Dendritic cell treated with granulocyte-macrophage colony-stimulating factor and Interleukin-4, amounts not matched to agents 40 ng/mL and 50 ng/mL, for 4 days (primary cell): ENCODE results near the gene ZNF594.
A peak's percentile ranks its signal among the peaks of the same experiment; 100 is the strongest.
"Not testable (repeated sequence)": the region's sequence is repeated elsewhere in the genome, so short reads cannot be mapped to it uniquely, and the experiment has no call there.

Experiments
- H3K27ac Mint-ChIP-seq: one replicate; pipeline ENCODE4 v1.8.0; 2022; ENCODE audit warnings: mild to moderate bottlenecking, mixed read lengths
- H3K27me3 Mint-ChIP-seq: one replicate; pipeline ENCODE4 v1.8.0; 2022; ENCODE audit warnings: mild to moderate bottlenecking, mixed read lengths
- H3K36me3 Mint-ChIP-seq: one replicate; pipeline ENCODE4 v1.8.0; 2022; ENCODE audit warnings: low read depth, mixed read lengths
- H3K4me1 Mint-ChIP-seq: one replicate; pipeline ENCODE4 v1.8.0; 2022; ENCODE audit warnings: low read depth, mixed read lengths
- H3K4me3 Mint-ChIP-seq: one replicate; pipeline ENCODE4 v1.8.0; 2022; ENCODE audit warnings: mild to moderate bottlenecking, moderate library complexity, mixed read lengths
- H3K9me3 Mint-ChIP-seq: one replicate; pipeline ENCODE4 v1.8.0; 2022; ENCODE audit warnings: mixed read lengths
- intact Hi-C: fragments of 100-400 bp; cut with micrococcal nuclease; formaldehyde crosslinking; loops from one replicate; pipeline ENCODE4 v1.15.0; 2022

Gene ZNF594

DNA sequence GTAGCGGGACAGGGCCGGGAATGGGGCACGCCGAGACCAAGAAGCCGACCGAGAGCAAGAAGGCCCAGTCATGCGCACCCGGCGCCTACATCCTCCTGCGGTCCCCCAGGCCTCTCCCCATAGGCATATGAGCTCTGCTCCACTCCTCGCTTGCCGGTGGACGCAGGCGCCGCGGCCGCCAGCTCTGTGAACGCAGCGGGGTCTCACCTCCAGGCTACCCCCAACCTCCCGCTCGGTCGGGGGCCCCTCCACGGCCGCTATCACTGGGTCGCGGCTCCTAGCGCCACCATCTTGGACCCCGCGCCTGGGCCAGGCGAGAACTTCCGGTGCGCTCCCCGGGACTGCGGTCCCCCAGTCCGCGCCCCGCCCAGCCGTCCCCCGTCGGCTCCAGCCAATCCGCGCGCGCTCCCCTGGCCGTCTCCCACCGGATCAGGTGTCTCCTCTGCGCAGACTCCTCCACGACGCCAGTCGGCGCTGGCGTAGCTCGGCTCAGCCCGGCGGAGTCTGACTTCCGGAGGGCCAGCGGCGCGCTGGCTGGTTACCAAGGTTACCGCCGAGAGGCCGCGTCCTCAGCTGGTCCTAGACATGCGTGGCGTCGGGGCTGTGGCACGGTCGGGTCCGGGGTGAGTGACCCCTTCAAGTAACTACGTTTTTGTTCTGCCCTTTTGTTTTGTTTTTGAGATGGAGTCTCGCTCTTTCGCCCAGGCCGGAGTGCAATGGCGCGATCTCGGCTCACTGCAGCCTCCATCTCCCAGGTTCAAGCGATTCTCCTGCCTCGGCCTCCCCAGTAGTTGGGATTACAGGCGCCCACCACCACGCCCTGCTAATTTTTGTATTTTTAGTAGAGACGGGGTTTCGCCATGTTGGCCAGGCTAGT lies at the start of gene ZNF594:
ZNF594 (minus strand) TSS at position 328 of the 877 bp plus-strand sequence. CDS start 7,612 bp downstream, outside the sequence.
- peak within 1 kb of the TSS; percentile 93 for H3K4me3 Mint-ChIP-seq
- peaks cover 20% of the 10 kb centered on the region for H3K4me1 Mint-ChIP-seq
- peak within 1 kb of the TSS; percentile 91 for H3K27ac Mint-ChIP-seq
- peaks cover 40% of the 10 kb centered on the region for H3K36me3 Mint-ChIP-seq
- no peaks in the 10 kb centered on the region for H3K27me3 Mint-ChIP-seq
- intact Hi-C loops: loop anchor here (5.0 kb wide), 1 partner anchor 114 kb away; the partner anchor contains the start of gene ZFP3
- H3K9me3 Mint-ChIP-seq: peaks cover 25% of the 10 kb centered on the region

DNA sequence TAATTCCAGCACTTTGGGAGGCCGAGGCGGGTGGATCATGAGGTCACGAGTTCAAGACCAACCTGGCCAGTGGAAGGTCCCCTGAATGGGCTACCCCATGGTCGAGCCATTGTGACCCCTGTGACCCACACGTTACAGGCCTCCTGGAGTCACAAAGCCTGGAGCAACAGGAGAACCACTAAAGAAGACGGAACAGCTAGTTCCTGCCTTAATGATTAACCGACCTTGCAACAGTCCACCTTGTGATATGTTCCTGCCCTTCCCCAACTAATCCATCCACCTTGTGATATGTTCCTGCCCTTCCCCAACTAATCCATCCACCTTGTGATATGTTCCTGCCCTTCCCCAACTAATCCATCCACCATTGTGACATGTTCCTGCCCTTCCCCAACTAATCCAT lies 48.1 kb upstream of the ZNF594 start:
- H3K27ac Mint-ChIP-seq, H3K9me3 Mint-ChIP-seq, H3K4me3 Mint-ChIP-seq, H3K27me3 Mint-ChIP-seq: not testable (repeated sequence)
- intact Hi-C loops: loop anchor here (10.0 kb wide), 1 partner anchor 65 kb away; no protein-coding TSS in a partner anchor
- peaks cover 56% of the 10 kb centered on the region for H3K36me3 Mint-ChIP-seq
- H3K4me1 Mint-ChIP-seq: peaks cover 33% of the 10 kb centered on the region

DNA sequence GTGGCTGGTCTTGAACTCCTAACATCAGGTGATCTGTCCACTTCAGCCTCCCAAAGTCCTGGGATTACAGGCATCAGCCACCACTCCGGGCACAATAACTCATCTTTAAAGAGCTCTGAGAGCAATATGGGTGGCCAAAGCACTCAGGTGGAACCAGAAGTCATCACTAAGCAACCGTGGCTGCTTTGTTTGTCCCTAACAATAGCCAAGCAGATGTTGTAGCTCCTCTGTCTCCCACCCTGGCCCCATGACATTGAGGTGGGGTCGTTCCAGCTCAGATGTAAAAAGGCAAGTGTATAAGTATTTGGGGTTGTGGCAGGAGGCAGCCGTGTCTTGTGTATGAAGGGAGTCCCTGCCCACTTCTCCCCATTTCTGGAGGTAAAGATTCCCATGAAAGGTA lies 46.7 kb upstream of the ZNF594 start:
- H3K4me3 Mint-ChIP-seq: no peak overlapping the region
- no peaks in the 10 kb centered on the region for H3K9me3 Mint-ChIP-seq
- intact Hi-C loops: no loop called here
- no peak overlapping the region for H3K27ac Mint-ChIP-seq
- peaks cover 47% of the 10 kb centered on the region for H3K4me1 Mint-ChIP-seq
- peaks cover 5% of the 10 kb centered on the region for H3K27me3 Mint-ChIP-seq
- H3K36me3 Mint-ChIP-seq: peaks cover 66% of the 10 kb centered on the region

DNA sequence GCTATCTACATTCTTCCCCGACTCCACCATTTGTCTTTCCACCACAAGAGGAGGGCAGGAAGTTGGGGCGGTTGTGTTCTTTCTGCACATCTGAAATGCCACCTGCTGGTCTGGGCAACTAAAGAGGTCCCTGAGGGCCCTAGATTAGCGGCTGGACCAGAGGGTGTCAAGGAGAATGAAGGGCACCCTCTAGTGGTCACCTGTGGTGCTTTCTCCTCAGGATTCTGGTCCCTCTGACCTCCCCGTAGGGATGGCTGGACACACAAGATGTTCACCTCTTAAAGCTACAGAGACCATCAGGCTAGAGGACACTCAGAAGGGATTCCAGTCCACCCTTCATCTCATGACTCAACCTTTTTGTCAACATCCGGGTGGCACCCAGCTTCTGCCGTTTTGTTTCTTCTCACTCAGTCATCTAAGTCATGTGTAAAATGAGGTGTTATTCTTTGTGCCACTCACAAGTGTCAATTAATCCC lies 45.9 kb upstream of the ZNF594 start:
- Mint-ChIP-seq H3K27me3 (peaks cover 5% of the 10 kb centered on the region), H3K4me3 (peak overlapping the region; percentile 68), H3K27ac (peak overlapping the region; percentile 56), H3K4me1 (peaks cover 54% of the 10 kb centered on the region), H3K9me3 (no peaks in the 10 kb centered on the region), H3K36me3 (peaks cover 66% of the 10 kb centered on the region)
- intact Hi-C loops: loop anchor here (1.0 kb wide), 1 partner anchor 40 kb away; no protein-coding TSS in a partner anchor

DNA sequence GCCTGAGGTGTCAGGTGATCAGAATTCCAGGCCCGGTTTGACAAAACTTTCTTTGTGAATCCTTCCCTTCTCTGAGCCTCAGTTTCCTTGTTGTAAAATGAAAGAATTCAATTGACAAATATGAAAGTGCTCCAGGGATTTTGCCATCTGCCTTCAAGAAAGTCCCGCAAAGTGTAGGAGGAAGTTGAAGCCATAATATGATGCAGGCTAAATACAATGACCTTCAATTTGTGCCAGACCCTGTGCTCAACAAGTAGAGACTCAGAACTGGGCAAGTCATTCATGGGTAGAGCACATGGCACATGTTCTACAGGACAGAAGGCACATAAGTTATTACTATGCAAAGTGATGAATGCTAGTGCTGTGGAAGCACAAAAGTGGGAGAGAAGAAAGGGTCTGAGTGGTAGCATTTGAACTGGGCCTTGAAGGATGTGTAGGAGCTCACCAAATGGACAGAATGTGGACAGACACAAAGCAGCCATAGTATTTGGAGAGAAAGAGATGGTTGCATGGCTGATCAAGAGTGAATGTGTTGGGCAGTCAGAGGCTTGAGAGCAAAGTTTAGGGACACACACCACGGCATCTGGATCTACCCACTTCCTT lies 45.4 kb upstream of the ZNF594 start:
- Mint-ChIP-seq H3K27me3 (peaks cover 5% of the 10 kb centered on the region), H3K27ac (peak overlapping the region; percentile 56), H3K4me3 (peak overlapping the region; percentile 68), H3K36me3 (peaks cover 66% of the 10 kb centered on the region), H3K4me1 (peaks cover 60% of the 10 kb centered on the region), H3K9me3 (no peaks in the 10 kb centered on the region)
- intact Hi-C loops: loop anchor here (1.0 kb wide), 1 partner anchor 40 kb away; no protein-coding TSS in a partner anchor

DNA sequence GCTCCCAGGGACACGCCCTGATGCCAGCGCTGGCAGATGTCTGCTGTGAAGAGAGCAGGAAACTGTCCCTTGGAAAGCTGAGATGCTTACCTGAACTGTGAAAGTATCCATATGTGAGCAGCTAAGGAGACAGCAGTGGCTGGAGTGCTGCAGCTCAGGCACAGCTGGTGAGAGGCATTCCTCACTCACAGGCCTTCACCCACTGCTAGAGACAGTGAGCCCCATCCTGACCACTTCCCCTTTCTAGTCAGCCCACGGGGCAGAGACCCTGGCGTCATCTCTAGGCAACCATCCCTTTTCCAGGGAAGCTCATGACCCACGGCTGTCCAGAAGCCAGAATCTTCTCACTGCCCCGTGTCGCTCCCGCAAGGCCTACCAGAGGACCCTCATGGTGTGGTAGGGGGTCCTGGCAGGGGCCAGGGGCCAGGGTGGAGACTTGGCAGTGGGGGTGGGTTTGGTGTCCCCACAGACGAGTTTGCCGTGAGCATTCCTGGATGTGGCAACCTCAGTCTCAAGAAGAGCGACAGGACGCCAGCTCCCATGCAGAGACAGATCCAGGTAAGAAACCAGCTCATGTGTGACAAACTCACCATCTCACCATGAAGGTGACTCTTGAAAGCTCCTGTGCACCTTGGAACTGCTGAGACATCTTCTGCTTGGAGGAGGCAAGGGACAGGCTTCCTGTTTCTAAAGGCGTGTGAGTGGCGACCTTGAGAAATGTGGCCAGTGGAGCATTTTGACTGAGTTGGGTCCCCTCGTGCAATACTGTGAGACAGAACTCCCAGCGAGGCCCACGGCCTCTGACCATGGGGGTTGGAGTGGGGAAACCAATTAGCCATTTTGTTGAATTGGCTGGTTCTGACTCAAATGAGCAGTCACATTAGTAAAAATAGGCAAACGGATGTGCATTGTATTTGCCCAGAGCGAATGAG lies 43.2 kb upstream of the ZNF594 start, which contains the start of gene SCIMP:
SCIMP (minus strand) TSS at position 216 of the 932 bp plus-strand sequence; CDS start at position 111, 105 bp downstream.
- peak within 1 kb of the TSS; percentile 92 for H3K27ac Mint-ChIP-seq
- peaks cover 5% of the 10 kb centered on the region for H3K27me3 Mint-ChIP-seq
- intact Hi-C loops: no loop called here
- no peaks in the 10 kb centered on the region for H3K9me3 Mint-ChIP-seq
- peaks cover 70% of the 10 kb centered on the region for H3K36me3 Mint-ChIP-seq
- H3K4me3 Mint-ChIP-seq: peak within 1 kb of the TSS; percentile 87
- H3K4me1 Mint-ChIP-seq: peaks cover 76% of the 10 kb centered on the region

DNA sequence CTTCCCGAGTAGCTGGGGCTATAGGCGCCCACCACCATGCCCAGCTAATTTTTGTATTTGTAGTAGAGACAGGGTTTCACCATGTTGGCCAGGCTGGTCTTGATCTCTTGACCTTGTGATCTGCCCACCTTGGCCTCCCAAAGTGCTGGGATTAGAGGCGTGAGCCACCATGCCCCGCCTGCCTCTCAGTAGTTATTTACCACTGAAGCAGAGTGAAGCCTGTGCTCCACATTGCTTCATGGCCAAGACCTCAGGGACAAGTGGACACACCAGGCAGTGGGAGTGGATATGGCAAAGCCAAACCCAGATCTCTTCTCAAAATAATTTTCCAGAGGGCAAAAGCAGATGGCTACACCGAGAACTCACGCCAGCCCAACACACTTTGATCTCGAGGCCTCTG lies 41.8 kb upstream of the ZNF594 start:
- H3K4me1 Mint-ChIP-seq: peaks cover 85% of the 10 kb centered on the region
- peaks cover 66% of the 10 kb centered on the region for H3K36me3 Mint-ChIP-seq
- H3K9me3 Mint-ChIP-seq, H3K27me3 Mint-ChIP-seq, intact Hi-C loops: not testable (repeated sequence)
- peak overlapping the region; percentile 92 for H3K27ac Mint-ChIP-seq
- peak overlapping the region; percentile 87 for H3K4me3 Mint-ChIP-seq

DNA sequence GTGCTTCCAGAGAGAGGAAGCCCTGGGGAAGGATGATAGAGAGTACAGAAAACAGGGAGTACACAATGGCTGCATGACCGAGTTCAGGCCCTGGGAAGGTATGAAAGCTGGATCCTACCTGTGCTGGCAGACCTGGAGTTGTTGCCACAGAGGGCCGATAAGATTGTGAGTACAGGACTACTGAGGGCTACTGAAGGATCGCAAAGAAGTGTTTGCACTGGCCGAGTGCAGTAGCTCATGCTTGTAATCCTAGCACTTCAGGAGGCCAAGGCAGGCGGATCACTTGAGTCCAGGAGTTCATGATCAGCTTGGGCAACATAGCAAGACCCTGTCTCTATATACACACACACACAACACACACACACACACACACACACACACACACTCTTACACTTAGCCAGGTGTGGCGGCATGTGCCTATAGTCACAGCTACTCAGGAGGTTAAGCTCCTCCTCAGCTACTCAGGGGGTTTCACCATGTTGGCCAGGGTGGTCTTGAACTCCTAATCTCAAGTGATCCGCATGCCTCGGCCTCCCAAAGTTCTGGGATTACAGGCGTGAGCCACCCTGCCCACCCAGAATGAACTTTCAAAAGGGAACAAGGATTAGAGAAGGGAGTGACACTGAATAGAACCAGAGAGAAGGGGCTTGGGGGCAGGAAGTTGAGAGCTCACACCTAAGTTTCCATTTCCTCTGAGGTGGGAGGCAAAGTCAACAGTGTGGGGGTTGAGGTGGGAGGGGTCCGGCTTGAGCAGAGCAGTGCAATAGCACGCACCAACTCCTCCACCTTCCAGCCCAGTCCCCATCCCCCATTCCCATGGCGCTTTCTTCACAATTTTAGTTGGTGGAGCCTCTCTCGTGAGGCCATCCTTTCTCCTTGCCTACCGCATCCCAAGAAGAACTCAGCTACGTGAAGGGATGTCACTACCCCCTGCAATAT lies 35.5 kb upstream of the ZNF594 start:
- intact Hi-C loops: no loop called here

DNA sequence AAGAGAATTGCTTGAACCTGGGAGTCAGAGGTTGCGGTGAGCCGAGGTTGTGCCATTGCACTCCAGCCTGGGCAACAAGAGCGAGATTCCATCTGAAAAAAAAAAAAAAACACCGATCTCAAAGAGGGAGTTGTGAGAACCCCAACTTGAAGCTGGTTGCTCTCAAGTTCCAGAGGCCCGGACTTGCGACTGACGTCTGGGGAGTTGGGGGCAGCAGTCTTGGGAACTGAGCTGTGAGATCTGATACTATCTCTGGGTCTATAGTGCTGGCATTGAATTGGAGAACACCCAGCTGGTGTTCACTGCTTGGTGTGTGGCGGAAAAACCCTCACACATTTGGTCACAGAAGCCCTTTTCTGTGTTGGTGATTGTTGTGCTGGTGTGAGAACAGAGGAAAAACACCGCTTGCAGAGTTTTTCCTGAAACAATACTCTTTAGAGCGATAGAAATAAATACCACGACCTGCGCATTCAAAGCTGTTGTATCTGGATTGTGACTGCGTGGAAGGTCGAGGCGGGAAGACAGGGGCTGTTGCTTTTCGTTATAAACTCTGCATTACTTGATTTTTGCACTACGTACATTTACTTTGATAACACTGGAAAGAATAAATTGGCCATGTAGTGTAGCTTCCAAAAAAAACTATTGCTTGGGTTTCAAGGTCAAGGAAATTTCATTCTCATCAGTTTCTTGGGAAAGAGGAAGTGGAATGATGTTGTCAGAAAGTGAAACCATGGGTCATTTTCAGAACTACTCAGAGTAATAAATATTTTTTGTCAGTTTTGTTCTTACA lies 34.2 kb upstream of the ZNF594 start:
- peak overlapping the region; percentile 65 for H3K27ac Mint-ChIP-seq
- H3K36me3 Mint-ChIP-seq: peaks cover 91% of the 10 kb centered on the region
- H3K4me1 Mint-ChIP-seq: peaks cover 82% of the 10 kb centered on the region
- H3K27me3 Mint-ChIP-seq: no peaks in the 10 kb centered on the region
- intact Hi-C loops: no loop called here
- H3K9me3 Mint-ChIP-seq: no peaks in the 10 kb centered on the region
- H3K4me3 Mint-ChIP-seq: peak overlapping the region; percentile 55

More for the DNA sequence above, 35.5 kb upstream of the ZNF594 start:
- H3K36me3 Mint-ChIP-seq: peaks cover 91% of the 10 kb centered on the region
- H3K4me1 Mint-ChIP-seq: peaks cover 87% of the 10 kb centered on the region
- H3K4me3 Mint-ChIP-seq: peak overlapping the region; percentile 58
- H3K9me3 Mint-ChIP-seq: no peaks in the 10 kb centered on the region
- peak overlapping the region; percentile 65 for H3K27ac Mint-ChIP-seq
- H3K27me3 Mint-ChIP-seq: no peaks in the 10 kb centered on the region

DNA sequence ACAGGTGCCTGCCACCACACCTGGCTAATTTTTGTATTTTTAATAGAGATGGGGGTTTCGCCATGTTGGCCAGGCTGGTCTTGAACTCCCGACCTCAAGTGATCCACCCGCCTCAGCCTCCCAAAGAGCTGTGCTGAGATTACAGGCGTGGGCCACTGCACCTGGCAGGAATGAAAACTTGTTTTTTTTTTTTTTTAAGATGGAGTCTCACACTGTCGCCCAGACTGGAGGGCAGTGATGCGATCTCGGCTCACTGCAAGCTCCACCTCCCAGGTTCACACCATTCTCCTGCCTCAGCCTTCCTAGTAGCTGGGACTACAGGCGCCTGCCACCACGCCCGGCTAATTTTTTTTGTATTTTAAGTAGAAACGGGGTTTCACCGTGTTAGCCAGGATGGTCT lies 30.2 kb upstream of the ZNF594 start:
- H3K4me3 Mint-ChIP-seq, H3K27me3 Mint-ChIP-seq, intact Hi-C loops, H3K9me3 Mint-ChIP-seq: not testable (repeated sequence)
- Mint-ChIP-seq H3K36me3 (peaks cover 97% of the 10 kb centered on the region), H3K27ac (peak overlapping the region; percentile 36), H3K4me1 (peaks cover 48% of the 10 kb centered on the region)

DNA sequence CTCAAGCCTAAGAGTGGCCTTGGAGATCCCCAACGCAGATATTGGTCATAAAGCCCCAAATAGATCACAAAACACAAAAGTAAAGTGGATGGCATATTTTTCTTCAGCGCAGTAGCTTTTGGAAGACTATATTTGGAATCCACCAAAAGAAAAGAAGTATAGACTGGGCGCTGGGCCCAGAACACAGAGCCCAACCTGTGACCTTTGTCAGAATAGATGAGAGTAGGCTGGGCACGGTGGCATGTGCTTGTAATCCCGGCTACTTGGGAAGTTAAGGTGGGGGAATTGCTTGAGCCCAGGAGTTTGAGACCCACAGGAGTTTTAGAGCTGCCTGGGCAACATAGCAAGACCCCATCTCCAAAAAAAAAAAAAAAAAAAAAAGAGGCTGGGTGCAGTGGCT lies 28.4 kb upstream of the ZNF594 start:
- Mint-ChIP-seq H3K4me3 (no peak overlapping the region), H3K36me3 (peaks cover 100% of the 10 kb centered on the region), H3K4me1 (peaks cover 43% of the 10 kb centered on the region), H3K27me3 (no peaks in the 10 kb centered on the region), H3K9me3 (no peaks in the 10 kb centered on the region), H3K27ac (no peak overlapping the region)
- intact Hi-C loops: no loop called here

DNA sequence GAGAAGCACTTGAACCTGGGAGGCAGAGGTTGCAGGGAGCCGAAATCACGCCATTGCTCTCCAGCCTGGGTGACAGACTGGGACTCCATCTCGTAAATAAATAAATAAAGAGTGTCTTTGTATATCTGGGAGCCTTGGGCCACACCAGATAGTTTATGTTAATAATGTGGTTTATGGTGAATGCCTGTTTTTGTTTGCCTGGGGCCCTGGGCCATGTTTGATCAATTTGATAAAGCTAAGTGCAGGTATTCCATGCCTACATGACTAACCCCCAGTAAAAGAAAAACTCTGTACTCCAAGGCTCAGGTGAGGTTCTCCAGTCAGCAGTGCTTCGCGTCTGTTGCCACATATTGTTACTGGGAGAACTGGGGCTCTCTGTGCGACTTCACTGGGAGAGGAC lies 27.9 kb upstream of the ZNF594 start:
- H3K36me3 Mint-ChIP-seq: peaks cover 100% of the 10 kb centered on the region
- H3K27ac Mint-ChIP-seq: no peak overlapping the region
- intact Hi-C loops: no loop called here
- H3K4me3 Mint-ChIP-seq: no peak overlapping the region
- no peaks in the 10 kb centered on the region for H3K27me3 Mint-ChIP-seq
- no peaks in the 10 kb centered on the region for H3K9me3 Mint-ChIP-seq
- H3K4me1 Mint-ChIP-seq: peaks cover 38% of the 10 kb centered on the region
